GM21717 (cell line): Measurements from ENCODE around the gene GPR160.

ENCODE experiments used
- ATAC-seq: cut with Tn5 transposase; IDR thresholded peaks from one replicate; pipeline ENCODE4 v1.9.1; 2021; ENCODE audit warnings: mild to moderate bottlenecking, moderate library complexity; ENCODE audit not compliant: unreplicated experiment

GPR160 gene

DNA sequence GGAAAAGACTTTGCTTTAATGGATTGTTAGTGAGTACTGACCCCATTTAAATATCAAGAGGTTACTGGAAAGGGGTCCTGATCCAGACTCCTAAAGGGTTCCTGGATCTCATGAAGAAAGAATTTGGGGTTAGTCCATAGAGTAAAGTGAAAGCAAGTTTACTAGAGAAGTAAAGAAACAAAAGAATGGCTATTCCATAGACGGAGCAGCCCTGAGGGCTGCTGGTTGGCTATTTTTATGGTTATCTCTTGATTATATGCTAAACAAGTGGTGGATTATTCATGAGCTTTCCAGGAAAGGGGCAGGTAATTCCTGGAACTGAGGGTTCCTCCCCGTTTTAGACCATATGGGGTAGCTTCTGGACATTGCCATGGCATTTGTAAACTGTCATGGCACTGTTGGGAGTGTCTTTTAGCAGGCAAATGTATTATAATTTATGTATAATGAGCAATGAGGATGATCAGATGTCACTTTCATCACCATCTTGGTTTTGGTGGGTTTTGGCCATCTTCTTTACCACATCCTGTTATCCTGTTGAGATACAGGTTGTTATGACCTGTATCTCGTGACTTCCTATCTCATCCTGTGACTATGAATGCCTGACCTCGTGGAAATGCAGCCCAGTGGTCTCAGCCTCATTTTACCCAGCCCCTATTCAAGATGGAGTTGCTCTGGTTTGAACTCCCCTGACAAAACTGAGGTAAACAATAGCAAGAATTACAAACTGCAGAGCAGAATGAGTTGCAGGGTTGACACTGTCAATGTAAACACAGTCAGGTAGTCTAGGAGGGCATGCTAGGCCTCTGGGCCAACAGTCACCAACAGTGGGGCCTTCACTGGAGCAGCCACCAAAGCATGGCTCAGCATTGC is 10.3 kb upstream of the GPR160 start:
- ATAC-seq, result no peak

DNA sequence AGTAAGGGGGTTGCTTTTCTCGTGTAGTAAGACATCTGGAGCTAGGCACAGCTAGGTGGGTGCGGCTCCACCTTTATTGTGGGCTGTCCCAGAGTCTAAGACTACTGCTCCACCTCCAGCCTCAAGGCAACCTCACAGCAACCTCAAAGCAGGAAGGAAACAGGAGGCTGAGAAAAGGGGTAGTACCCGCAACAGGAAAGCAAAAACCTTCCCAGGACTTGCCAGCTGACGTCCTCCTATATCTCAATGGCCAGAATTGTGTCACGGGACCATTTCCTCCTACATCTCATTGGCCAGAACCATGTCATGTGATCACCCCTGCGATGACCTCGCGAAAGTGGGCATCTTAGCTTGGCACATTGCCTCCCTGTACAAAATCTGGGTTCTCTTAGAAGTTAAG is 4.3 kb upstream of the GPR160 start:
- no peak for ATAC-seq

DNA sequence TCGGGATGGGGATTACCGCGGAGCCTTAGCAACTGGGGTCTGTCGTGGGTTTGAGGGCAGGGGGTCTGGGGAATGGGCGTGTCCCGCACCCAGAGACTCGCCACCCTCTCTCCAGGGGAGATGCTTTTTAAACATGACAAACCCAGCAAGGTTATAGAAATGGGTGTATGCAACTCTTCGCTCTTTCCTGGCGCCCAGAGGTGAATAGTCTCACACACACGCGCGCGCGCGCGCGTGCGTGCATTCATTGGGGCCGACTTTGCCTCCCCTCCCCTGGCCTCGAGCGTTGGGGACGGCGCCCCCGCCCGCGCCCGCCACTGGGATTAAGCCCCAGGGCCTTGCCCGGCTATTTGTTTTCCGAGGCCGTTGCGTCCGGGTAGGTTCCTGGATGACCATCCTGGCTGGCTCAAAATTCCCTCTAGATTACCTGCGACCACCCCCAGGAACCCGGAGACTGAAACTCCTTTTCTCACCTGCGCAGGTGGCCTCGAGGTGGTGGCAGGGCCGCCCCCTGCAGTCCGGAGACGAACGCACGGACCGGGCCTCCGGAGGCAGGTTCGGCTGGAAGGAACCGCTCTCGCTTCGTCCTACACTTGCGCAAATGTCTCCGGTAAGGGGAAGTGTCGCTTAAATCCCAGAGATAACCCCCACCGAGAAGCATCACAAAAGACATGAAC is 777 bp downstream of the GPR160 start:
- ATAC-seq, result peak; percentile 15

DNA sequence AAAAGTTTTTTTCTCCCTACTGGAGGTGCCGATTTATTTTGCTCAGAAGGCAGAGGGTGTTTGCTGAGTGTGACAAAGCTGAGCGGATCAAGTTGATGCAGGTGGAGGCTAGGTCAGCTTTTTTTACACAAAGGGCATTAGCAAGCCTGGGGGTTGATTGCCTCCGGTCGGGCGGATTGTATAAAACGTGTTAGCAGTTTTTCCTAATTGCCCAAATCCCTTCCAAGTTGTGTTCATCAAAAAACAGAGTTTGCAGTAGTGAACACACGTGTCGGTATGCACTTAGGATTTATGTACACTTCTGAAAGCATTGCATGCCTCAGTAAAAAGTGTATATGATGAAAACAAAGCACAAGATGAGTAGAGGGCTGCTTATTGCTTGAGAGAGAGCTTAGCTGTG is 2.6 kb downstream of the GPR160 start:
- no peak for ATAC-seq

DNA sequence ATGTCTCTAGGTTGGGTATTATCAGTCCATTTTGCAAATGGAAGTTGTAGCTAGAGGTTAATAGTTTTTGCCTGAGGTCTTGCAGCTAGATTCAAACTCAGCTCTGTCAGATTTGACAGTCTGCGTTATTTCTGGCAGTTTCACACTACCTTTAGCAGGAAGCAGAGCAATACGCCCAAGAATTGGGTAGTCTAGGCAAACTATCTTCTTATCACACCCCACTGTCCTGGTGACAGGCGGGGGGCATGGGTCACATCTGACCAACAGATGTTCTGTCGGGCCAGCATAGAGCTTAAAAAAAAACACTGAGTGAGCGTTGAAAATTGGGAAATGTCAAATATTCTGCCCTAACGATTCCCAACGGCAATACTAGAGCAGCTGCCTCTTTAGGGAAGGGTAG is 5.7 kb downstream of the GPR160 start:
- no peak for ATAC-seq

DNA sequence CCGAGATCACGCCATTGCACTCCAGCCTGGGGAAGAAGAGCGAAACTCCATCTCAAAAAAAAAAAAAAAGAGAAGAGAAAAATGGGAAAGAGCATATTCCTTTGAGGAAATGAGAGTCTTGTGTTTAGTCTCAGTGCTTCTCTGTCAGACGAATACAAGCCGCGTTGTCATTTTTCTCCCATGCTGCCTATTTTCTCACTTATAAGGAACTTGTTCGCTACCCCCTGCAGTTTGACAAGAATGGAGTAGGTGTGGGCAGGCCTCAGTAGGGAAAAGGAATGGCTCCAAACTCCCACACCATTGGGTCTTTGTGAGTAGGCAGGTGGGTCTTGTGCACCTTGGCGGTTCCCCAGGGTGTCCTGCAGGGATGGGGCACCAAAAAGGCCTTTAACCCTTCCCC is 6.5 kb downstream of the GPR160 start:
- ATAC-seq, result no peak

DNA sequence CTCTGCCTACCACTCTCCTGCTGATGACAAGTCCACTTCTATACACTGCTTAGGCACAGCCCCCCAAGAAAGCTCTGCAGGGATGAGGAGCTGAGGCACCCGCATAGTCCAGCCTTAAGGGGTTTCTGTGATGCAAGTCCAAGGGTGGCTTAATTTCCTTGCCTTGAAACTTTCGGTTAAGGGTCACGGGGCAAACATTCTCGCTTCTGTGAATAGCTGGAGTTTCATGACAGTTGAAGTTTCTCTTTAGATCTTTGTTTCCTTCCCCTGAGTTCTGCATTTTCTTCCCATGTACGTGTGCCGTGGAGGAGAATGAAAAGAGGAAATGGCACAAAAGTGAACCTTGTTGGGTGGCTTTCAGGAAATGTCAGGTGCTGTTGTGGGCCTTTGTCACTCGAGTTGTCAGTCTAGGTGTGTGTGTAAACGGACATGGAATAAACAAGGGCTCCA is 7.0 kb downstream of the GPR160 start:
- peak; percentile 86 for ATAC-seq

DNA sequence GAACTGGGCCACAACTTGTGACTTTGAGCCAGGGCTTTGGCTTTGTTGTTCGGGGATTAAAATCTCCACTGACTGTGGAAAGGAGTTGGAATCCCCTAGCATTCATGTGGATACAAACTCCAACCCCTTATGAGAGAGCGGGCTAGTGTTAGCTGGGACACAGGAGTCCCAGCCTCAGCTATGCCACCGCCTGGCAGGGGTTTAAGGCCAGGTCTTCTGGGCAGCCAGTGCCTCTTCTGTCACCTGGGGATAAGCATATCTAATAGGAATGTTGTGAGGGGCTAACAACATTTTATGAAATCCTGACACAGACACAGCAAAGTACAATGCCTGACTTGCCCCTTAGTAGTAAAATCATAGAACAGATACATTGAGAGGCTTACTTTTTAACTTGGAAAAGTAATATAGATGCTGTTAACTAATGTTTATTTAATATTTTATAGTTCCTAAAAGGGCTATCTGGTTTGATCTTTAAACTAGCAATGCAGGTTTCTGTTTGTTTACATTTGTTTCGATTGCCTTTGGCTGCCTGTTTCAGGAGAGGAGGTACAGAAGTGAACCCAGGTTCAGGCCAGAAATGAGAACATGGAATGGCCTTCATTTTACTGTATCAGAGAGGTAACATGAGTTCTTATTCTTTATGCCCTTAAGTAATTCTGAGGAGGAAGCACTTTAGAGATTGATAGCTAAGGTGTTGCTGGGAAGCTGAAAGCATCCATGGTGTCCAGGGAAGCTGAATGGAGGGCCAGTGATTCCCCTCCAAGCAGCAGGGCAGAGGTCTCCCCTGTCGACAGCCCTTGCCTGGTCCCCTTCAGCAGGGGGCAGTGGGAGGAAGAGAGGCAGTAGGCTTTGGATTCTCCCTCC is 8.7 kb downstream of the GPR160 start:
- ATAC-seq, result no peak

DNA sequence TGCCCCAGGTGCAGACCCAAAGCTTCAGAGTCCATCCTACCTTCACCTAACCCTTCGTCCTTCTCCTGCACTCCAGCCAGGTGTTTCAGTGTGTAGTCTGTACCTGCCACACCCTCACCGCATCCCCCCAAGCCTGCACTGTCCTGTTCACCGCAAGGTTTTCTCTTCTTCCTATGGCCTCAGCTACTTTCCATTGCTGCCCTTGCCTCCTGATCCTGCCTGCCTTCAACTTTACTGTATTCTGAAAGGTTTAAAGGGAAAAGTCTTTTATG is 9.3 kb downstream of the GPR160 start:
- no peak for ATAC-seq

DNA sequence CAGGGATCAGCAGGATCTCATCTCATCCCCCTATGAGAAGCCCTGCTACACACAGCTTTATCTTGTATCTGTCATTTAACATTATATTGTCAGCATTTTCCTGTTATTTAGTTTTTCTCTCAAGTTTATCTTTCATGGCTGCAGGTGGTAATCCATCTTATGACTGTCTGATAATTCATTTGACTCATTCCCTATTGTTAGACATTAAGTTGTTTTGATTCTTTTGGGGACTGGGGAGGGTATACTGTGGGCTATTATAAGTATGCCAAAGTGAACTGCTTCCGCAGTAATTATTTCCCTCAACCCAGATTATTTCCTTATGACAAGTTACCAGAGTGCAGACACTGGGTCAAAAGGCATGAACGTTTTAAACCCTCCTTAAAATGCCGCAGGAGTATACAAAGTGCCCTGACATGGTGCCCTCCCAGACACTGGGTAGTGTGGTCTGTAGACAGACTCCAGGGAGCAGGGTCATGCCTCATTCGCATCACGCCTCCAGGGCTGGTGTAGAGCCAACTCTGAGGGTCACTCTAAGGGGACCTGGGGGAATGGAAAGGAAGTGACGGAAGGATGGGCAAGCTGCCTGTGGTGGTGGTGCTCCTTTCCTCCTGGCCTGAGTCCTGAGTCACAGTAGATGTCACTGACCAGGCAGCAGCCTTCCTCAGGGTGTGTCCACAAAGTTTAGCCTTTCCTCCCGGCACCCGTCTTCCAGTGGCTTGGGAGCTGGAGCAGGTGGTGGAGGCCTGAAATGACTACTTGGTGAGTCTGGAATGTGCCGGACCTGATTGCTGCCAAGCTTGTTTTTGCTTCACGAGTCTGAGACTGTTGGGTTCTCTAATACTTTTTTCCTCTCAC is 11.6 kb downstream of the GPR160 start:
- ATAC-seq, result no peak

DNA sequence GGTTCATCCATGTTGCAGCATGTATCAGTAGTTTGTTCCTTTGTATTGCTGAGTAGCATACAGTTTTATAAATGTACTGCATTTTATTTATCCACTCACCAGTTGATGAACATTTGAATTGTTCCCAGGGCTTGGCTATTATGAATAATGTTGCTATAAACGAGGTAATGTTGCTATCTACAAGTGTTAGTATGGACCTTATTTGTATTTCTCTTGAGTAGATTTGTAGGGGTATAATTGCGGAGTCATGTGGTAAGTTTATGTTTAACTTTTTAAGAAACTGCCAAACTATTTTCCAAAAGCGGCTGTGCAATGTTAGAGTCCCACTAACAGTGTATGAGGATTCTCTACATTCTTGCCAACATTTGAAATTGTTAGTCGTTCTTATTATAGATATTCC is 13.0 kb downstream of the GPR160 start:
- no peak for ATAC-seq

DNA sequence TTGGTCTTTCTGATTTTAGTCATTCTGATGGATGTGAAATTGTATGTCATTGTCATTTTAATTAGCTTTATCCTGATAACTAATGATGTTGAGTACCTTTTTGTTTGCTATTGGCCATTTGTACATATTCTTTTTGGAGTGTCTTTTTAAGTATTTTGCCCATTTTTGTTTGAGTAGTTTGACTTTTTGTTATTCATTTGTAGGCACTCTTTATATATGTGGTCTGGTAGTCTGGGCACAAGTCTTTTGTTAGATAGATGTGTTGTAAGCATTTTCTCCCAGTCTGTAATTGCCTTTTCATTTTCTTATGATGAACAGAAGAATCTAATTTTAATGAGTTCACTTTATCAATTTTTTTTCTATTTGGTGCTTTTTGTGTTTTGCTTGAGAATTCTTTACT is 14.6 kb downstream of the GPR160 start:
- no peak for ATAC-seq

DNA sequence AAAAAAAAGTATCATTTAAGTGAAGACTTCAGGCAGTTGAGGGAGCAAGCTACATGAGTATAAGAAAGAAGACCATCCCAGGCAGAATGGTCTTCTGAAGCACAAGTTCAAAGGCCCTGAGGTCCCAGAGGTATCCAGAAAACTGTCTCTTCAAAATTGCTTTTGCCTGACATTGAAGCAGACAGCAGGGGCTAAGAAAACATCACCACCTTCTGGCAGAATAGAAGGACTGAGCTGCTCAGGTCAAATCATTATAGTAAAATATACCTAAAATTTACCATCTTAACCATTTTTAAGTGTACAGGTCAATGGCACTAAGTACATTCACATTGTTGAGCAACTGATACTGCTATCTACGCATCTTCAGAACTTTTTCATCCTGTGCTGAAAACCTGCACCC is 16.4 kb downstream of the GPR160 start:
- ATAC-seq, result no peak

DNA sequence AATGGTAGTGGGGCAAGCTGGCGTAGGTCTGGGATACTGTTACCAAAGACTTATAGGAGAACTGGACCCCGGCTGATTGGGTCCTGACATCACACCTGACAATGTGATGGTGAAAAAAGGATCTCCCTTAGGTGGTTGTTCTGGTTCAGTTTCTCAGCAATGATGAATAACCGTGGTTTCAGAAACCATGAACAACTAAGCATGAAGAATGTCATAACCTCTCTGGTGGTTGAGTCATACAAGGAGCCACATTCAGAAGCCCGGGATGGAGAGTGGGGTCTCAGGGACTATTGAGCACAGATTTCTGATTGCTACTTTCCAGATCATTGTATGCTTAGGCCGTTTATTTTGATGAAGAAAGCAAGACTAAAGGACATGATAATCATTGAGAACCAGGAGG is 17.4 kb downstream of the GPR160 start:
- ATAC-seq, result peak; percentile 75

DNA sequence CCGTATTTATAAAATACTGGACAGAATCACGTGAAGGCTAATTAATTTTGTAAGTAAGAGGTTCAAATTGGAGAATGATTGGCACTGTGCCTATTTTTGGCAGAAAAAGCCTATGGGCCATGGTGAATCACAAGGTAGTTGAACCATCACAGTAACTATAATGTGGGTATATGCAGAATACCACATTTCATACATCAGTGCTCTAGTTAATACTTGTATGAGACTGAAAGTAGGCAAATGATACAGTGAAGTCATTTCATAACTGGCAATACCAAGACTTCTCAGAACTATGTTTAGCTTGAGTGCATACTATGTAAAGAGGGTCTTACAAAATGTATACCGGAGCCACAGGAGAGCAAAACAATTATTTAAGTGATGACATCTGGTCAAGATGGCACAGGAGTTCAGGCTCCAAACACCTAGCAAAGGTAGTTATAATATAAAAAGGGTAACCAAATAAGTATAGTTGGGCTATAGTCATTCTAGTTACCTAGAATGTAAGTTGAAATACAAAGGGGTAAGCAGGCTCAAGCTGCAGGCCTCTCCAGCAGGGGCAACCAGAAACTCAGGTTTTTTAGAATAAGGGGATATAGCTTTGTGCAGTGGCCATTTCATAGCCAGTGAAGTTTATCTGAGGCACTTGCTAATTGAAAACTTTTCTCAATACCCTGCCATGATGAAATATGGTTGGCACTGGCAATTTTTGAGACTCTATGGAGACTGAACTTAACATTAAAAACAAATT is 19.1 kb downstream of the GPR160 start:
- ATAC-seq, result peak; percentile 90

DNA sequence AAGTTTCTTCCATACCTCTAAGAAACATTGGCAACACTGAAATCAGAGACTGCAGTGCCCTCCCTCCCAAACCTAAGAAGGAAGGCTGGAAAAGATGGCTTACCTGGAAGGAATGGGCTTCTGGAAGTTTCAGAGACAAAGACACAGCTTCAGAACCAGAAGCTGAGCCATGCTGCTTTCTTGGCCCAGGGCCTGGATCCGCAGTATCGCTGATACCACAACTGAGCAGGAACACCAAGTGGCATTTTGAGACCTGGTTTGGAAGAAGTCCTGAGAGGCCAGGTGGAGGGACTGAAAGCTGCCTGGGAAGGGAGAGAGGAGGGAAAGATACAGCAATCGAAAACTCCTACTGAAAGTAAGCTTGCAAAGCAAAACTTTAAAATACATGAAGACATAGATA is 19.8 kb downstream of the GPR160 start:
- ATAC-seq, result no peak

DNA sequence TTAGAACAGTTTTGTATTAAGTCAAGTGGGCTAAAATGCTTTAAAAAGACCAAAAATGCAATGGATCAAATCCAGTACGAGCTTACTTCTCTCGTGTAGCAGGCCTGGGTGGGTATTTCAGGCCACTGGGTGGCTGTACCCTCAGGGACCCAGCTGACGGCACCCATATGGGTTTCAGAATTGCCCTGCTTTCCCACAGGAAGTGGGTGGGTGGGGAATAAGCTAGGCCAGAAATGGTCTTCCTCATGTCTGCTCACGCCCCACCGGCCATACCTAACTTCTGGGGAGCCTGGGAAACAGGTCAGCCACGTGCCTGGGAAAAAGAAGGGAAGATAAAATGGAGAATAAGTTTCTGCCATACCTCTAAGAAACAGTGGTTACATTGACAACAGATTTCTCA is 20.3 kb downstream of the GPR160 start:
- ATAC-seq, result no peak

DNA sequence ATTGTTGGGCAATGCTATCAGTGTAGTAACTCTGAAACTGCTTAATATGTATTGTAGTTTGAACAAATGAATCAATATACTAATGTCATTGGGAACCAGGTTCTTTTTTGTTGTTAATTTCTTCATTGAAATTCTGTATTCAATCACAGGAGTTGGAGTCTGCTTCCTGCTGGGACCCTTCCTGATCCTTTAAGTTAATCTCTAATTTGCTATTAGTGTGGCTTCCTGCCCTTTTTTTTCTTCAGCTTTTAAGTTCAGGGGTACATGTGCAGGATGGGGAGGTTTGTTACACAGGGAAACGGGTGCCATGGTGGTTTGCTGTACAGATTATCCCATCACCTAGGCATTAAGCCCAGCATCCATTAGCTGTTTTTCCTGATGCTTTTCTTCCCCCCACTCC is 21.7 kb downstream of the GPR160 start:
- ATAC-seq, result no peak

DNA sequence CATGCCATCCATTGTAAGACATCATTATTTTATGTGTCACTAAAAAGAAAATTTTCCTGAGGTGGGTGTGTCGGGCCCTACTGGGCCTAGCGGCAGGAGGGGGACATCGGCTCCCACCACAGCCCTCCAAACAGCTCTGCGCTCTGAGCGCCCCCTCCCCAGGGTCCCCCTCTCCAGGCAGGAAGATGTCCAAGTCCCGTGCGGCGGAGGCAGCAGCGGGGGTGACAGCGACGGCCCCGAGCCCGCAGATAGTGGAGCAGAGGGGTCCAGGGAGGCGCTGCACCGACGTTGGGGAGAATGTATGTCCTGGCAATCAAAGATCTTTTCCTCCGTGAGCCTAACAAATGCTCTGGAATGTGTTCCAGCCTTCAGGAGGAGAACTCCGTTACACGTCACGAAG is 24.3 kb downstream of the GPR160 start:
- ATAC-seq, result no peak

DNA sequence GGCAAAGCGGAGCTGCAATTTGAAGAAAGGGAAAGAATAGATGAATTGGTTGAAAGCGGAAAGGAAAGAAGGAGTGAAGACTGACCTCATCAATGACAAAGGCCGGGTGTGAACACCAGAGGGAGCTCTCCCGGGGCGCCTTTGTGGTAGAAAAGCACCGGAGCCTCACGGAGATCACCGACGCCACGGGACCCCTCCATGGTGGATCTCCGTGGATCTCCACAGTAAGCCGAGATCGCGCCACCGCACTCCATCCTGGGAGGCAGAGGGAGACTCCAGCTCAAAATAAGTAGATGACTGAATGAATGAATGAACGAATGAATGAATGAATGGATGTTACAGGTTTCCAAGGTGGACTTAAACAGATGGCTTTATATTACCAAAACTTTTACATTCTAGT is 25.0 kb downstream of the GPR160 start:
- ATAC-seq, result no peak
